Glutamatergic neuron (in vitro differentiated cells): ENCODE data around the gene CRIM1. TPM values are rescaled to one million over a fixed set of nuclear protein-coding genes. Genes with fewer than 3 reads are reported as not detected.

Experiments used
- DNase-seq: peaks from one replicate; pipeline ENCODE4 v3.0.0; 2022
- H3K27ac Mint-ChIP-seq: one replicate; pipeline ENCODE4 v1.8.0; 2020; ENCODE audit warnings: mild to moderate bottlenecking, mixed read lengths, inconsistent platforms; ENCODE audit not compliant: unreplicated experiment
- H3K27me3 Mint-ChIP-seq: one replicate; pipeline ENCODE4 v1.8.0; 2020; ENCODE audit warnings: mild to moderate bottlenecking, moderate library complexity, mixed read lengths, inconsistent platforms; ENCODE audit not compliant: unreplicated experiment
- H3K36me3 Mint-ChIP-seq: one replicate; pipeline ENCODE4 v1.8.0; 2020; ENCODE audit warnings: mild to moderate bottlenecking, mixed read lengths, inconsistent platforms; ENCODE audit not compliant: unreplicated experiment
- H3K4me1 Mint-ChIP-seq: one replicate; pipeline ENCODE4 v1.8.0; 2020; ENCODE audit warnings: mild to moderate bottlenecking, low read depth, mixed read lengths, inconsistent platforms; ENCODE audit not compliant: unreplicated experiment
- H3K4me3 Mint-ChIP-seq: one replicate; pipeline ENCODE4 v1.8.0; 2020; ENCODE audit warnings: mild to moderate bottlenecking, mixed read lengths, inconsistent platforms; ENCODE audit not compliant: unreplicated experiment
- H3K9me3 Mint-ChIP-seq: one replicate; pipeline ENCODE4 v1.8.0; 2020; ENCODE audit warnings: mild to moderate bottlenecking, moderate library complexity, mixed read lengths, inconsistent platforms; ENCODE audit not compliant: unreplicated experiment
- CTCF ChIP-seq: fragments of 200-600 bp; sonication (generic); IDR thresholded peaks from one replicate; pipeline ENCODE4 v1.5.0; 2021; ENCODE audit not compliant: partially characterized antibody, unreplicated experiment
- total RNA-seq: library from RNA; stranded (reverse); fragmentation: NEBNext Ultra II Directional; extraction: Animal tissue kit (Norgen Biotek cat#: 25700); gene quantifications from one replicate; pipeline ENCODE4 v1.2.1, GENCODE V29; 2021; ENCODE audit not compliant: unreplicated experiment

The CRIM1 gene
- total RNA-seq, 1 donor from 2014 or later = 35.7 TPM

DNA sequence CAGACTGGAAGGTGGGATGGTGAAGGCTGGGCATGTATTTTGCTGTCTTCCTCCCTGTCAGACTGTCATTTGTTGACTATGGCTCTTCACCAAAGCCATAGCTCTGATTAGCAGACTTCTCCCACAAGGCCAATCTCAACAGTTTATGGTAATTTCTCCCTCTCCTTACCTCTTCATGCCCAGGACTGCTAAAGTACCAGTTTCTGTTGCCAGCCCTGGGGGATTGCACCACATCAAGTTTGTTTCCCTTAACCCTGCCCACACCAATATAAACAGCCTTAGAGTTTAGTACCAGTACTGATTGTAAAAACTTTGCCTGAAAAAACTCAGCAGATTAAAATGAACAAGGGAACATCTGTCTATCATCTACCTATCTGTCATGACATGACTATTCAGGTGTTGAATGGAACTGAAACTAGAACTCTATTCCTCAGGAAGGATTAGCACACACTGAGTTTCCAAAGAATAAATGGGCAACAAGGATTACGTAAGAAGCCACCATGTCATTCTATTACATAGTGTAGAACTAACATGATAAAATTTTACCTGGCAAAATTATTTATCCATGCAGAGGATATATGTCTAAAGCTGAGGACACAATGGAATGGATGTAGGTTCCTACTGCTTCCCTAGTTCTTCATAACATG lies 228.7 kb downstream of the CRIM1 start:
- H3K36me3 Mint-ChIP-seq = peaks cover 3% of the 10 kb centered on the region
- no peak overlapping the region for H3K4me3 Mint-ChIP-seq
- no peaks in the 10 kb centered on the region for H3K9me3 Mint-ChIP-seq
- H3K27me3 Mint-ChIP-seq = no peaks in the 10 kb centered on the region
- peaks cover 4% of the 10 kb centered on the region for H3K4me1 Mint-ChIP-seq
- no peak for TF ChIP-seq CTCF
- H3K27ac Mint-ChIP-seq = no peak overlapping the region
- no peak for DNase-seq

- DNase-seq = no peak
- H3K36me3 Mint-ChIP-seq = no peaks in the 10 kb centered on the region
- TF ChIP-seq CTCF = no peak
- H3K27me3 Mint-ChIP-seq = no peaks in the 10 kb centered on the region
- no peak overlapping the region for H3K27ac Mint-ChIP-seq
- H3K4me1 Mint-ChIP-seq = peaks cover 4% of the 10 kb centered on the region
- no peak overlapping the region for H3K4me3 Mint-ChIP-seq
- H3K9me3 Mint-ChIP-seq = no peaks in the 10 kb centered on the region
Observed at GRCh38 chr2:36586672-36587071, 231.1 kb downstream of the CRIM1 start.

DNA sequence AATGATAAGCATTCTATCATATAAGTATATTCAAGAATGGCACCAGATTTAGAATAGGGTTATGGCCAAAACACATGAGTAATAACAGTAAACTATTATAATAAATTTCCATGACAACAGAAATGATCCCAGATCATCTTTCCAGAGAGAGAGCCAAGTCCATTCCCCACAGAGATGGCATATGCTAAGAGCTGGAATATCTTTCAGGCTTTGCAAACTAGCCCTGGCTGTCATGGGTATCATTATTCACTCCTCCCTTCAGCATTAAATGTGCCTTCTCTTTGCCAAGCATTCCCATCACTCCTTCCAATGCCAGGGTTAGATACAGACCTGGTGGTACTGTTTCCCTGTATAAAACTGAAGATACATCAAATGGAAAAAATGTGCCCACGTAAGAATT lies 231.5 kb downstream of the CRIM1 start:
- Mint-ChIP-seq H3K27me3 (no peaks in the 10 kb centered on the region), H3K27ac (no peak overlapping the region), H3K9me3 (no peaks in the 10 kb centered on the region), H3K4me3 (no peak overlapping the region), H3K36me3 (no peaks in the 10 kb centered on the region), H3K4me1 (peaks cover 4% of the 10 kb centered on the region)
- DNase-seq = no peak
- TF ChIP-seq CTCF = no peak

GRCh38 chr2:36587556-36587955 lies 232.0 kb downstream of the CRIM1 start:
- H3K4me3 Mint-ChIP-seq = no peak overlapping the region
- H3K4me1 Mint-ChIP-seq = peaks cover 4% of the 10 kb centered on the region
- no peaks in the 10 kb centered on the region for H3K27me3 Mint-ChIP-seq
- DNase-seq = no peak
- no peaks in the 10 kb centered on the region for H3K36me3 Mint-ChIP-seq
- TF ChIP-seq CTCF = no peak
- H3K9me3 Mint-ChIP-seq = no peaks in the 10 kb centered on the region
- no peak overlapping the region for H3K27ac Mint-ChIP-seq

- H3K27ac Mint-ChIP-seq = no peak overlapping the region
- H3K4me3 Mint-ChIP-seq = no peak overlapping the region
- no peaks in the 10 kb centered on the region for H3K27me3 Mint-ChIP-seq
- no peak for DNase-seq
- no peaks in the 10 kb centered on the region for H3K9me3 Mint-ChIP-seq
- no peaks in the 10 kb centered on the region for H3K36me3 Mint-ChIP-seq
- TF ChIP-seq CTCF = no peak
- H3K4me1 Mint-ChIP-seq = peaks cover 4% of the 10 kb centered on the region
Observed at GRCh38 chr2:36589230-36589630, 233.7 kb downstream of the CRIM1 start.
